Brain microvascular endothelial cell (primary cell): ENCODE results near the gene EEA1.

ENCODE experiments used
- DNase-seq: peaks from one replicate; pipeline ENCODE4 v3.0.0-alpha.2; 2020
- H3K27ac ChIP-seq: fragments of 250-450 bp; sonication (Bioruptor Pico); 2 replicates; pipeline ENCODE4 v1.5.1; 2020; ENCODE audit warnings: mild to moderate bottlenecking, moderate library complexity
- H3K27me3 ChIP-seq: fragments of 250-450 bp; sonication (Bioruptor Pico); replicated peaks from 2 replicates; pipeline ENCODE4 v1.5.1; 2020; ENCODE audit warnings: mild to moderate bottlenecking
- H3K36me3 ChIP-seq: fragments of 250-450 bp; sonication (Bioruptor Pico); replicated peaks from 2 replicates; pipeline ENCODE4 v1.5.1; 2020; ENCODE audit warnings: mild to moderate bottlenecking
- H3K4me3 ChIP-seq: 2 replicates; pipeline ENCODE4 v1.5.1; 2011; ENCODE audit warnings: low read depth, mild to moderate bottlenecking, control low read depth, low read length, moderate library complexity
- in situ Hi-C: cut with HindIII; loops from 2 replicates; pipeline ENCODE4 v1.10.0; 2017; ENCODE audit warnings: low sequenced_read_pairs, low pct_ligation_motif_present
- TF ChIP-seq, protein P1 (sequence below): IDR thresholded peaks from 2 replicates; pipeline ENCODE4 v1.5.1; 2011; ENCODE audit warnings: low read depth, mild to moderate bottlenecking, moderate library complexity, low read length, control low read depth, inconsistent platforms; ENCODE audit errors: missing control alignments

Gene EEA1

DNA sequence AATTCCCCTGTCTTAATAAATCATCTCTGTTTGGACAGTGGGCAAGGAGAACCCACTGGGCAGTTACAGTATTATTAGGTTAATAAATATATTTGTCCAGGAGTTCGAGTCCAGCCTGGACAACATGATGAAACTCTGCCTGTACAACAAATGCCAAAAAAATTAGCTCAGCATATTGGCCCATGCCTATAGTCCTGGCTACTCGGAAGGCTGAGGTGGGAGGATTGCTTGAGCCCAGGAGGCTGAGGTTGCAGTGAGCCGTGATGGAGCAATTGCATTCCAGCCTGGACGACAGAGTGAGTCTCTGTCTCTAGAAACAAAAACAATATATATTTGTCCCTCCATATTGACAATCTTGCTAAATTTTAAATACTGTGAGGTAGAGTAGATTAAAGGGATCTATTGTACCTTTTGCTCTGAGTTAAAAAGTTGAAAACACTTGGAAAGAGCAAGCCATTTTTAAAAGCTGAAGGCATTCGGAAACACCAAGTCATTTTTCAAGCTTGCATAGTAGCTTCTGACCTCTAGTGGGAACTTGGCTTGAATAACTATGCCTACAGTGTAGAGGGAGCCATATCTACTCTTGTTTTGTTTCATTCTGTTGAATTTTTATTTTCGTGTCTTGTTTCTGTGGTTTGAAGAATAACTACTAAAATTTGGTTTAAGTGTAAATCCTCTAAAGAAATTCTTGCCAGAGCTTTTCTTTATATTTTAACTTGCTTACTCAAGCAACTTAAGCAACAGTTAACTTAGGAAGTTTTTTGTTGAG is 14.6 kb upstream of the EEA1 start:
- no peak overlapping the region for H3K27ac ChIP-seq
- TF ChIP-seq, protein P1, sequence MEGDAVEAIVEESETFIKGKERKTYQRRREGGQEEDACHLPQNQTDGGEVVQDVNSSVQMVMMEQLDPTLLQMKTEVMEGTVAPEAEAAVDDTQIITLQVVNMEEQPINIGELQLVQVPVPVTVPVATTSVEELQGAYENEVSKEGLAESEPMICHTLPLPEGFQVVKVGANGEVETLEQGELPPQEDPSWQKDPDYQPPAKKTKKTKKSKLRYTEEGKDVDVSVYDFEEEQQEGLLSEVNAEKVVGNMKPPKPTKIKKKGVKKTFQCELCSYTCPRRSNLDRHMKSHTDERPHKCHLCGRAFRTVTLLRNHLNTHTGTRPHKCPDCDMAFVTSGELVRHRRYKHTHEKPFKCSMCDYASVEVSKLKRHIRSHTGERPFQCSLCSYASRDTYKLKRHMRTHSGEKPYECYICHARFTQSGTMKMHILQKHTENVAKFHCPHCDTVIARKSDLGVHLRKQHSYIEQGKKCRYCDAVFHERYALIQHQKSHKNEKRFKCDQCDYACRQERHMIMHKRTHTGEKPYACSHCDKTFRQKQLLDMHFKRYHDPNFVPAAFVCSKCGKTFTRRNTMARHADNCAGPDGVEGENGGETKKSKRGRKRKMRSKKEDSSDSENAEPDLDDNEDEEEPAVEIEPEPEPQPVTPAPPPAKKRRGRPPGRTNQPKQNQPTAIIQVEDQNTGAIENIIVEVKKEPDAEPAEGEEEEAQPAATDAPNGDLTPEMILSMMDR = peak; percentile 34
- no peak for DNase-seq

GRCh38 chr12:92942905-92943304 is 13.8 kb upstream of the EEA1 start:
- TF ChIP-seq, protein P1 = no peak
- H3K27ac ChIP-seq = no peak overlapping the region
- peak; percentile 35 for DNase-seq
- no peak overlapping the region for H3K4me3 ChIP-seq
- in situ Hi-C loops = no loop called here
- no peaks in the 10 kb centered on the region for H3K36me3 ChIP-seq
- no peaks in the 10 kb centered on the region for H3K27me3 ChIP-seq

More for the DNA sequence above, 14.6 kb upstream of the EEA1 start:
- Histone ChIP-seq H3K36me3 (no peaks in the 10 kb centered on the region), H3K27me3 (no peaks in the 10 kb centered on the region), H3K4me3 (no peak overlapping the region)
- in situ Hi-C loops = no loop called here

DNA sequence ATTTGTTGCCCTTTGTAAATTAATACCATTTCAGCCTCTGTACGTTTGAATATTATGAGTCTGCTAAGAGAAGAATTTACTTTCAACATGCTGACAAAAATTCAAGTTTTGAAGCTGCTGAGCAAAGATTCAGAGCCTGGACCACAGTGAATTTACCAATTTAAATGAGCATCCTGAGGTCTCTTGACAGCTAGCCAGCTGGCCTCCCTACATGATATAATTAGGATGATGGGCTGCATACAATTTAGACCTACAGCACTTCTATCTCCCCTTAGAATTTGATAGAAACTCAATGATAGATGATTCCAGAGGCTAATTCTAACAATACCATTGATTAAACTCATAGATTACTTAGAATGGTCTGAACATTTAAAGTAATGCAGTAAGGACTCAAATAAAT is 10.0 kb upstream of the EEA1 start:
- H3K27ac ChIP-seq = no peak overlapping the region
- in situ Hi-C loops = no loop called here
- TF ChIP-seq, protein P1 = no peak
- no peaks in the 10 kb centered on the region for H3K27me3 ChIP-seq
- H3K36me3 ChIP-seq = no peaks in the 10 kb centered on the region
- no peak overlapping the region for H3K4me3 ChIP-seq
- DNase-seq = no peak

GRCh38 chr12:92938638-92939037 is 9.5 kb upstream of the EEA1 start:
- Histone ChIP-seq H3K4me3 (no peak overlapping the region), H3K36me3 (no peaks in the 10 kb centered on the region), H3K27me3 (no peaks in the 10 kb centered on the region), H3K27ac (no peak overlapping the region)
- no peak for DNase-seq
- TF ChIP-seq, protein P1 = no peak
- in situ Hi-C loops = no loop called here

DNA sequence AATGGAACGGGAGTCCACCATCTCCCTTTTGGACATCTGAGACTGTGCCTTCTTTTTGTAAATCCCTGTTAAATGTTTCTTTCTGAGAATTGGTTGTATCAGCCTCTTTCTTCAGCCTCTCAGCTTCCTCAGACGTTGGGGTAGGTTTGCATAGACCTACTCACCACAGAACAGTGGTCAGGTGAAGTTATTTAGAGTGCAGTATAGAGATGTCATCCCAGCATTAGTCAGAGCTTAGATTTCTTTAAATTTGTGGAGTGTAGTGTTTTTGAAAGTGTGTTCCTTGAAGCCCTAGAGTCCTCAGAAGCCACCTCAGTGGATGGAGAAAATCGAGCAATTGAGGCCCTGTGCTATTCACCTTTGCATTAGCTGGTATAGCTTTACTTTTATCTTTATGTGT is 8.9 kb upstream of the EEA1 start:
- Histone ChIP-seq H3K27me3 (no peaks in the 10 kb centered on the region), H3K36me3 (no peaks in the 10 kb centered on the region), H3K4me3 (no peak overlapping the region), H3K27ac (no peak overlapping the region)
- TF ChIP-seq, protein P1 = no peak
- DNase-seq = no peak
- in situ Hi-C loops = no loop called here

DNA sequence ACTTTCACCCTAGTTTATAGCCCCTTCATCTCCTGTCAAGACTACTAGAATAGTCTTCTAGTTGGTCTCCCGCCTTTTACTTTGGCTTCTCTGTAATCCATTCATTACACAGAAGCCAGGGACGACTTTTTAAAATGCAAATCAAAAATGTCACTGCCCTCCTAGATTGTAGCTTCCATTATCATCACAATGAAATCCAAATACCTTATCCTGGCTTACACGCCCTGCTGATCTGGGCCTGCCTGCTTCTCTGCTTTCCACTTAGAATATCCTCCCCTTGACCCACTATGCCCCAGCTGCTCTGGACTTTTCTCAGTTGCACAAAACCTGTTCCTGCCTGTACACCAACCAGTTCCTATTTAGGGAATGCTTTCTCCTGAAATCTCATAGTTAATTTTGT is 4.5 kb upstream of the EEA1 start:
- Histone ChIP-seq H3K4me3 (no peak overlapping the region), H3K27ac (no peak overlapping the region), H3K36me3 (no peaks in the 10 kb centered on the region), H3K27me3 (no peaks in the 10 kb centered on the region)
- in situ Hi-C loops = no loop called here
- DNase-seq = no peak
- TF ChIP-seq, protein P1 = no peak
